ENCODE data around the gene MPHOSPH9.

- TF ChIP-seq CTCF (IDR thresholded peaks at IDR 0.05; ENCODE audit: low read depth, low read length, missing input control) (no peak), TAF1 (conservative IDR thresholded peaks at IDR 0.05) (no peak), RAD21 (IDR thresholded peaks at IDR 0.05) (no peak), EGR1 (IDR thresholded peaks at IDR 0.05; ENCODE audit: low read depth in 2 of 2) (no peak), YY1 (IDR thresholded peaks at IDR 0.05) (no peak), REST (IDR thresholded peaks at IDR 0.05) (no peak), GABPA (IDR thresholded peaks at IDR 0.05 in 1 of 2, conservative IDR thresholded peaks at IDR 0.05 in 1 of 2) (no peak), RXRA (IDR thresholded peaks at IDR 0.05) (no peak), JUND (IDR thresholded peaks at IDR 0.05) (no peak), SP1 (IDR thresholded peaks at IDR 0.05) (no peak), MAX (IDR thresholded peaks at IDR 0.05) (no peak), HNF4A (conservative IDR thresholded peaks at IDR 0.05) (no peak), ZBTB33 (IDR thresholded peaks at IDR 0.05) (no peak), NR2F2 (IDR thresholded peaks at IDR 0.05) (no peak)
These were observed 18.6 kb upstream of the MPHOSPH9 start for GRCh38 chr12:123251403-123252076.

Measured in liver (tissue), 3 donors.